Measurements from ENCODE around the gene PRPH.

- TF ChIP-seq EZH2 (IDR thresholded peaks at IDR 0.05; ENCODE audit: borderline replicate concordance, low read depth, low read length, poor library complexity, severe bottlenecking): no peak
- TF ChIP-seq, protein P1, sequence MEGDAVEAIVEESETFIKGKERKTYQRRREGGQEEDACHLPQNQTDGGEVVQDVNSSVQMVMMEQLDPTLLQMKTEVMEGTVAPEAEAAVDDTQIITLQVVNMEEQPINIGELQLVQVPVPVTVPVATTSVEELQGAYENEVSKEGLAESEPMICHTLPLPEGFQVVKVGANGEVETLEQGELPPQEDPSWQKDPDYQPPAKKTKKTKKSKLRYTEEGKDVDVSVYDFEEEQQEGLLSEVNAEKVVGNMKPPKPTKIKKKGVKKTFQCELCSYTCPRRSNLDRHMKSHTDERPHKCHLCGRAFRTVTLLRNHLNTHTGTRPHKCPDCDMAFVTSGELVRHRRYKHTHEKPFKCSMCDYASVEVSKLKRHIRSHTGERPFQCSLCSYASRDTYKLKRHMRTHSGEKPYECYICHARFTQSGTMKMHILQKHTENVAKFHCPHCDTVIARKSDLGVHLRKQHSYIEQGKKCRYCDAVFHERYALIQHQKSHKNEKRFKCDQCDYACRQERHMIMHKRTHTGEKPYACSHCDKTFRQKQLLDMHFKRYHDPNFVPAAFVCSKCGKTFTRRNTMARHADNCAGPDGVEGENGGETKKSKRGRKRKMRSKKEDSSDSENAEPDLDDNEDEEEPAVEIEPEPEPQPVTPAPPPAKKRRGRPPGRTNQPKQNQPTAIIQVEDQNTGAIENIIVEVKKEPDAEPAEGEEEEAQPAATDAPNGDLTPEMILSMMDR (conservative IDR thresholded peaks at IDR 0.05; ENCODE audit: low read depth, low read length): no peak
Observed at GRCh38 chr12:49282302-49282701, 12.6 kb upstream of the PRPH start.

All from A673 (cell line).